Activated B cell treated with CpG ODN at 0.5 μM for 24 hours (primary cell): ENCODE measurements around the gene KLHL42. TPM values are rescaled to one million over a fixed set of nuclear protein-coding genes. Genes with fewer than 3 reads are reported as not detected.

Experiments used
- ATAC-seq: fragments of 200-7000 bp; cut with Tn5 transposase; one replicate; pipeline ENCODE4 v1.10.0; 2021; ENCODE audit warnings: low read depth, mild to moderate bottlenecking, moderate library complexity
- CTCF ChIA-PET: fragments of 350-600 bp; sonication (Branson Sonifier 250); formaldehyde crosslinking; loops from one replicate; lab custom pipeline; 2021; ENCODE audit warnings: antibody characterized with exemption; lab: Charles Lee
- POLR2A ChIA-PET: fragments of 350-600 bp; sonication (Branson Sonifier 250); formaldehyde crosslinking; loops from one replicate; lab custom pipeline; 2021; ENCODE audit warnings: antibody characterized with exemption; lab: Charles Lee
- DNase-seq: peaks from one replicate; pipeline ENCODE4 v3.0.0; 2022
- H3K27ac Mint-ChIP-seq: one replicate; pipeline ENCODE4 v1.8.0; 2020; ENCODE audit warnings: mixed read lengths
- H3K27me3 Mint-ChIP-seq: one replicate; pipeline ENCODE4 v1.8.0; 2021; ENCODE audit warnings: mixed read lengths
- H3K36me3 Mint-ChIP-seq: one replicate; pipeline ENCODE4 v1.8.0; 2021; ENCODE audit warnings: low read depth, mixed read lengths
- H3K4me1 Mint-ChIP-seq: one replicate; pipeline ENCODE4 v1.8.0; 2021; ENCODE audit warnings: mixed read lengths
- H3K4me3 Mint-ChIP-seq: one replicate; pipeline ENCODE4 v1.8.0; 2020; ENCODE audit warnings: mild to moderate bottlenecking, mixed read lengths
- H3K9me3 Mint-ChIP-seq: one replicate; pipeline ENCODE4 v1.8.0; 2020; ENCODE audit warnings: mixed read lengths
- intact Hi-C: fragments of 100-400 bp; cut with micrococcal nuclease; formaldehyde crosslinking; loops from one replicate; pipeline ENCODE4 v1.15.1; 2024
- total RNA-seq: library from RNA; stranded (reverse); gene quantifications from 2 replicates; pipeline ENCODE4 v1.2.3, GENCODE V29; 2022
- TF ChIP-seq, protein P1 (sequence below): fragments of 200-600 bp; IDR thresholded peaks from one replicate; pipeline ENCODE4 v1.8.0; 2022; ENCODE audit warnings: antibody characterized with exemption, mild to moderate bottlenecking

KLHL42 gene
- total RNA-seq, 1 donor from 2014 or later, result 19.3 TPM

DNA sequence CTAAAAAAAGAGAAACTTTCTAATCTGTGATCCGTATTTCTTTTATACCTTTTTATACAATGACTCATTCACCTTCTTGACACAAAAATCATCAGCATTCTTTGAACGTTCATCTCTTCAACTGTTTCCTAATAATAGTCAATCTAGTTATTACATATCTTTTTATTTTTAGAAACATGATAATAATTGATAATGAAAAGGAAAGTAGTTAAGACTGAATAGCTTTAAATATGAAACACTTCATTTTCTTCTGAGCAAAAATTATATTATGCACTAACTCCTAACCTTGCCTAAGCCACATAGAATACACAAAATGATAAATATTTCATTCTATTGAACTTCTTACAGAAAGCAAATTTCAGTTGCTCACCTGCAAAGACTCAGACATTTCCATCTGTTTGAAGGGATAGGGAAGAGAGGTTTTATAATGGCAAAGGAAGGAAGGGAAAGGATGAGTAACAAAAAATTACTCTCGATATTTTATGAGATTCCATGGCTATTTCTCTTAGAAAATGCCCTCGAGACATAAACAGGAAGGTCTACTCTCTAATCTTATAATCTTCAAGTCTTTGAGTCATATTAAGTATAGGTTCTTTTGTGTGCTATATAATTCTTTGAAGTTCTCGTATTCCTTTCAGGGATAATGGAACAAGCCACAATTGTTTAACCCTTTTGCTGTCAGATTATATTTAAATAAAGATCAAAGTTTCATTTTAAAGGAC lies 7.5 kb upstream of the KLHL42 start:
- ATAC-seq, result no peak
- ChIA-PET CTCF (no interaction called here), POLR2A (no interaction called here)

DNA sequence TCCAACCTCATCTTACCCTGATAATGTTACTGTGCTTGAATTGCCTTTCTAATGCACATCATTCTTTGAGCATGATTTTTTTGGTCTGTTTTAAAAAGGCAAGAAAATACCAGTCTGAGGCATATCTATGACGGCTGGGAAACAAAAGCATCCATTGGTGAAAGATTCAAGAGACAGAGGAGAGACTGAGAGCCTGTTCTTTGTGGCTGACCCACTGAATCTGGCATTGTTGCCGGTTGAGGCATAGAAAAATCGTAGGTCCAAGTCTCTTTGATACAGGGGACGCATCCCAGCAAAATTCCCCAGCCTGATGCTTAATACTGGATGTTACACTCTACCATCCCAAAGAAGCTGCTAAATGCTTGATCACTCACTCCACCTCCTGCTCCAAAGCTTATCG lies 2.9 kb upstream of the KLHL42 start:
- peaks cover 22% of the 10 kb centered on the region for H3K4me1 Mint-ChIP-seq
- ATAC-seq (no peak), DNase-seq (no peak)
- H3K9me3 Mint-ChIP-seq, result no peaks in the 10 kb centered on the region
- peaks cover 3% of the 10 kb centered on the region for H3K36me3 Mint-ChIP-seq
- H3K27me3 Mint-ChIP-seq, result no peaks in the 10 kb centered on the region
- POLR2A ChIA-PET, result no interaction called here
- CTCF ChIA-PET, result no interaction called here
- intact Hi-C loops, result loop anchor here (5.0 kb wide), 2 partner anchors 255 to 1605 kb away; partner anchors contain the start of genes ERGIC2 and PPFIBP1
- H3K27ac Mint-ChIP-seq, result no peak overlapping the region
- TF ChIP-seq, protein P1, sequence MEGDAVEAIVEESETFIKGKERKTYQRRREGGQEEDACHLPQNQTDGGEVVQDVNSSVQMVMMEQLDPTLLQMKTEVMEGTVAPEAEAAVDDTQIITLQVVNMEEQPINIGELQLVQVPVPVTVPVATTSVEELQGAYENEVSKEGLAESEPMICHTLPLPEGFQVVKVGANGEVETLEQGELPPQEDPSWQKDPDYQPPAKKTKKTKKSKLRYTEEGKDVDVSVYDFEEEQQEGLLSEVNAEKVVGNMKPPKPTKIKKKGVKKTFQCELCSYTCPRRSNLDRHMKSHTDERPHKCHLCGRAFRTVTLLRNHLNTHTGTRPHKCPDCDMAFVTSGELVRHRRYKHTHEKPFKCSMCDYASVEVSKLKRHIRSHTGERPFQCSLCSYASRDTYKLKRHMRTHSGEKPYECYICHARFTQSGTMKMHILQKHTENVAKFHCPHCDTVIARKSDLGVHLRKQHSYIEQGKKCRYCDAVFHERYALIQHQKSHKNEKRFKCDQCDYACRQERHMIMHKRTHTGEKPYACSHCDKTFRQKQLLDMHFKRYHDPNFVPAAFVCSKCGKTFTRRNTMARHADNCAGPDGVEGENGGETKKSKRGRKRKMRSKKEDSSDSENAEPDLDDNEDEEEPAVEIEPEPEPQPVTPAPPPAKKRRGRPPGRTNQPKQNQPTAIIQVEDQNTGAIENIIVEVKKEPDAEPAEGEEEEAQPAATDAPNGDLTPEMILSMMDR, result no peak
- H3K4me3 Mint-ChIP-seq, result no peak overlapping the region

More for the DNA sequence above, 7.5 kb upstream of the KLHL42 start:
- H3K9me3 Mint-ChIP-seq, result no peaks in the 10 kb centered on the region
- no peak overlapping the region for H3K27ac Mint-ChIP-seq
- DNase-seq, result no peak
- intact Hi-C loops, result no loop called here
- no peak overlapping the region for H3K4me3 Mint-ChIP-seq
- no peaks in the 10 kb centered on the region for H3K27me3 Mint-ChIP-seq
- H3K4me1 Mint-ChIP-seq, result no peaks in the 10 kb centered on the region
- no peaks in the 10 kb centered on the region for H3K36me3 Mint-ChIP-seq
- TF ChIP-seq, protein P1, result no peak

DNA sequence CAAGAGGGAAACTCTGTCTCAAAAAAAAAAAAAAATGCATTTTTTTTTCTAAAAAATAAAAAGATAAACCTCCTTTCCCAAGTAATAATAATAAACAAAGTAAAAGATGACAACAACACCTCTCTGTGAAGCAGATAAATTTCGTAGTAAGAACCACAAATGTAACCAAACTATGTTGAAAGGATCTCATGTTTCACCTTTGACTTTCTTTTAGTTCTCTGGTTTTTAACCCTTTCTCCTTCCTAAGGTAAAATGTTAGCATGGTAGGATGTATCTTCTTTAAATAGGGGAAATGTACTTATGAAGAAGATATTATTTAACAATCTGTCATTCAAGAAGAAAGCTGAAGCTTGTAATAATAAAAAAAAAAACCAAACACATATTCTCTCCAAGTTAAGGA lies 1.8 kb upstream of the KLHL42 start:
- intact Hi-C loops, result loop anchor here (5.0 kb wide), 2 partner anchors 256 to 1604 kb away; partner anchors contain the start of genes ERGIC2 and PPFIBP1
- H3K9me3 Mint-ChIP-seq, result no peaks in the 10 kb centered on the region
- ChIA-PET CTCF (no interaction called here), POLR2A (no interaction called here)
- peaks cover 28% of the 10 kb centered on the region for H3K4me1 Mint-ChIP-seq
- ATAC-seq (no peak), DNase-seq (no peak)
- H3K4me3 Mint-ChIP-seq, result peak overlapping the region; percentile 54
- H3K27me3 Mint-ChIP-seq, result no peaks in the 10 kb centered on the region
- TF ChIP-seq, protein P1, result no peak
- no peak overlapping the region for H3K27ac Mint-ChIP-seq
- peaks cover 6% of the 10 kb centered on the region for H3K36me3 Mint-ChIP-seq

DNA sequence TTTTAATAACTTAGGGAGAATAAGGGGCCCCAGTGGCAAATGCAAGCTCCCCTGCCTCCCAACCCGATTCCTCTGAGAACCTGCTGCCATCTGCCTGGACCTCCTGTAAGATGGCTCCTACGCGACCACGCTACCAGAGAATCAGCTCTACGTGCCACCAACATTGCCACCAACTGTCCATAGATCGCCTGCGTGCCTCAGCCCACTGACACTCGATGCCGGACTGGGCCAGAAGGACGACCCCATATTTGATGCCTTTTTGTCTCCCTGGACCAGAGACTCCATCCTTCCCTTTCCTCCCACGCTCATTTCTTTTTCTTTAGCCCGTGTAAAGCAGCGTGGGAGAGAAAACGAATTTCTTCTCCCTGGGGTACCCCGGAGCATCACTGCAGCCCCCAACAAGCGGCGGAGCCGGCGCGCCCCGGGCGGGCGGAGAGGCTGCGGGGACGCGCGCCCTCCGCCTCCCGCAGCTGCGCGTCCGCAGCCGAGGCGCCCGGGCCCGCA lies 565 bp upstream of the KLHL42 start:
- TF ChIP-seq, protein P1, result no peak
- DNase-seq (no peak), ATAC-seq (peak; percentile 52)
- H3K4me1 Mint-ChIP-seq, result peaks cover 28% of the 10 kb centered on the region
- H3K4me3 Mint-ChIP-seq, result peak overlapping the region; percentile 89
- peaks cover 6% of the 10 kb centered on the region for H3K36me3 Mint-ChIP-seq
- ChIA-PET POLR2A (interaction anchor here (0.6 to 2.2 kb wide), 8 partner anchors 8 to 1602 kb away, joined by 3 to 26 read pairs (median 3); partner anchors contain the start of genes ERGIC2 and MRPS35), CTCF (interaction anchor here (0.7 to 1.9 kb wide), 4 partner anchors 41 to 52 kb away, joined by 3 to 5 read pairs (median 4); no protein-coding TSS in a partner anchor)
- H3K27ac Mint-ChIP-seq, result peak overlapping the region; percentile 87
- no peaks in the 10 kb centered on the region for H3K9me3 Mint-ChIP-seq
- no peaks in the 10 kb centered on the region for H3K27me3 Mint-ChIP-seq
- intact Hi-C loops, result loop anchor here (5.0 kb wide), 2 partner anchors 257 to 1603 kb away; partner anchors contain the start of genes ERGIC2 and PPFIBP1
